Testis (tissue), 3 donors: Measurements from ENCODE around the gene CNNM3. TPM values are rescaled to one million over a fixed set of nuclear protein-coding genes. Genes with fewer than 3 reads are reported as not detected.
"Not testable (repeated sequence)": the region's sequence is repeated elsewhere in the genome, so short reads cannot be mapped to it uniquely, and the experiment has no call there.

Experiments used
- DNase-seq: peaks from one replicate; pipeline ENCODE4 v3.0.0-alpha.2; 2019
- H3K27ac ChIP-seq, 2 donors: fragments of 200-600 bp; sonication (generic); one replicate each; pipeline ENCODE4 v1.5.1; 2019
- H3K27me3 ChIP-seq: fragments of 200-600 bp; sonication (generic); one replicate; pipeline ENCODE4 v1.5.1; 2019
- H3K36me3 ChIP-seq: fragments of 200-600 bp; sonication (generic); one replicate; pipeline ENCODE4 v1.5.1; 2017; ENCODE audit warnings: low read depth; ENCODE audit errors: missing control alignments
- H3K4me1 ChIP-seq: fragments of 200-600 bp; sonication (generic); one replicate; pipeline ENCODE4 v1.5.1; 2019
- H3K4me3 ChIP-seq, 2 donors: fragments of 200-600 bp; sonication (generic); one replicate each; pipeline ENCODE4 v1.5.1; 2017 to 2019
- H3K9me3 ChIP-seq: fragments of 200-600 bp; sonication (generic); one replicate; pipeline ENCODE4 v1.5.1; 2017
- POLR2A ChIP-seq: fragments of 450-650 bp; IDR thresholded peaks from one replicate; pipeline ENCODE4 v1.6.1; 2017; ENCODE audit warnings: antibody characterized with exemption, mild to moderate bottlenecking, moderate library complexity
- WGBS, 2 donors: methylation state at CpG; one replicate each; pipeline ENCODE4 v1.1.5; 2018; 5-methylcytosine and 5-hydroxymethylcytosine counted together
- intact Hi-C: fragments of 100-400 bp; cut with DNase I; formaldehyde crosslinking; loops from one replicate; pipeline ENCODE4 v1.15.1; 2023; ENCODE audit warnings: low total_unique reads
- polyA plus RNA-seq: library from polyadenylated mRNA; stranded (reverse); fragments of 350-450 nt; fragmentation: Illumina TruSeq; extraction: RNeasy Lipid Tissue Mini Kit (QIAGEN cat#74804); gene quantifications from one replicate; pipeline ENCODE4 v1.2.3, GENCODE V29; 2014; ENCODE audit warnings: low read depth, low replicate concordance; ENCODE audit not compliant: insufficient read depth
- total RNA-seq, 2 donors: library from RNA; depleted of rRNA; stranded (reverse); fragments of >200 nt; gene quantifications; one replicate each; pipeline ENCODE4 v1.2.3, GENCODE V29; 2016
- TF ChIP-seq, protein P1 (sequence below), 3 experiments: fragments of 450-650 bp in 2 of 3; fragments of 200-600 bp in 1 of 3; sonication (generic) in 1 of 3; IDR thresholded peaks; one replicate each; pipeline ENCODE4 v1.5.1; 2016 to 2019; ENCODE audit warnings: antibody characterized with exemption in 3 of 3, mild to moderate bottlenecking in 2 of 3, moderate library complexity in 1 of 3

The CNNM3 gene
- total and polyA plus RNA-seq, 3 donors from 2014 or later, result 32.2 to 33.6 (median 33.5) TPM

- Histone ChIP-seq H3K9me3 (no peaks in the 10 kb centered on the region), H3K27me3 (no peaks in the 10 kb centered on the region), H3K4me1 (no peaks in the 10 kb centered on the region), H3K4me3 (no peak overlapping the region), H3K27ac (no peak overlapping the region), H3K36me3 (no peaks in the 10 kb centered on the region)
- WGBS, 2 donors, result 93 to 96% methylated on average over 7 of the region's 7 CpGs
- no peak for DNase-seq
- intact Hi-C loops, result no loop called here
- TF ChIP-seq, protein P1, sequence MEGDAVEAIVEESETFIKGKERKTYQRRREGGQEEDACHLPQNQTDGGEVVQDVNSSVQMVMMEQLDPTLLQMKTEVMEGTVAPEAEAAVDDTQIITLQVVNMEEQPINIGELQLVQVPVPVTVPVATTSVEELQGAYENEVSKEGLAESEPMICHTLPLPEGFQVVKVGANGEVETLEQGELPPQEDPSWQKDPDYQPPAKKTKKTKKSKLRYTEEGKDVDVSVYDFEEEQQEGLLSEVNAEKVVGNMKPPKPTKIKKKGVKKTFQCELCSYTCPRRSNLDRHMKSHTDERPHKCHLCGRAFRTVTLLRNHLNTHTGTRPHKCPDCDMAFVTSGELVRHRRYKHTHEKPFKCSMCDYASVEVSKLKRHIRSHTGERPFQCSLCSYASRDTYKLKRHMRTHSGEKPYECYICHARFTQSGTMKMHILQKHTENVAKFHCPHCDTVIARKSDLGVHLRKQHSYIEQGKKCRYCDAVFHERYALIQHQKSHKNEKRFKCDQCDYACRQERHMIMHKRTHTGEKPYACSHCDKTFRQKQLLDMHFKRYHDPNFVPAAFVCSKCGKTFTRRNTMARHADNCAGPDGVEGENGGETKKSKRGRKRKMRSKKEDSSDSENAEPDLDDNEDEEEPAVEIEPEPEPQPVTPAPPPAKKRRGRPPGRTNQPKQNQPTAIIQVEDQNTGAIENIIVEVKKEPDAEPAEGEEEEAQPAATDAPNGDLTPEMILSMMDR (IDR thresholded peaks at IDR 0.05), result no peak
- no peak for TF ChIP-seq POLR2A
Measured at GRCh38 chr2:96802721-96803120, 13.3 kb upstream of the CNNM3 start.

- intact Hi-C loops, result no loop called here
- TF ChIP-seq, protein P1 (IDR thresholded peaks at IDR 0.05), result no peak
- no peak for TF ChIP-seq POLR2A
- no peaks in the 10 kb centered on the region for H3K36me3 ChIP-seq
- H3K27me3 ChIP-seq, result no peaks in the 10 kb centered on the region
- no peaks in the 10 kb centered on the region for H3K9me3 ChIP-seq
- DNase-seq, result no peak
- no peak overlapping the region for H3K4me3 ChIP-seq
- H3K27ac ChIP-seq, result no peak overlapping the region
- H3K4me1 ChIP-seq, result peaks cover 4% of the 10 kb centered on the region
Measured at GRCh38 chr2:96804986-96805385, 11.1 kb upstream of the CNNM3 start.

- H3K27me3 ChIP-seq, H3K9me3 ChIP-seq, H3K36me3 ChIP-seq, DNase-seq, intact Hi-C loops, H3K27ac ChIP-seq, H3K4me1 ChIP-seq, H3K4me3 ChIP-seq: not testable (repeated sequence)
- 90 to 95% methylated on average over 8 to 20 of the region's 20 CpGs for WGBS, 2 donors
Measured at GRCh38 chr2:96805946-96806345, 10.1 kb upstream of the CNNM3 start.

DNA sequence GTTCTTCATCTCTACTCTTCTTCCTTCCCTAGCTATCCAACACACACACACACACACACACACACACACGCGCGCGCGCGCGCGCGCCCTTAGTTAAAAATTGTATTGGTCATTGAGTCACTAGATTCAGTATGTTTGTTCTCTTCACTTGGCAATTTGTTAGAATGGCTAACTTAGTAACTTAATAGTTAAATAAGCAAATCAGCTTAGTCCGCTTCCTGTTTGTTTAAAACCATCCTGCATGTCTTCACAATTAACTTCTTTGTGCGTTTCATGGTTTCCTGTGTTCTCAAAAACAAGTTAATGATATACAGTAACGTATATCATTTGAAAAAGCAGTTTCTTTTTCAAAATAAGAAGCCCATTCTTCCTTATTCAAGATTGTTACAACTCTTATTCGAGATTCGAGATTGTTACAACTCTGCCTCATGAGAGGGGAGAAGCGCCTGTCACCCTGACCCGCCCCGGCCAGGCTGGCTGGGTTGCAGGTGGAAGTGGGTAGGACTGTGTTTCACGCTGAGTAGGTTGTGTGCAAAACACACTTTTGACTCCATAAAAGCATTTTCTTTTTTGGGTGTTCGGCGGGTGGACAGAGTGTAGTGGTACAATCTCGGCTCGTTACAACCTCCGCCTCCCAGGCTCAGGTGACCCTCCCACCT, 9.5 kb upstream of the CNNM3 start:
- no peak for DNase-seq
- Histone ChIP-seq H3K27ac (no peak overlapping the region), H3K4me1 (peaks cover 6% of the 10 kb centered on the region), H3K36me3 (no peaks in the 10 kb centered on the region), H3K9me3 (no peaks in the 10 kb centered on the region), H3K4me3 (no peak overlapping the region), H3K27me3 (no peaks in the 10 kb centered on the region)
- TF ChIP-seq, protein P1 (IDR thresholded peaks at IDR 0.05), result no peak
- no peak for TF ChIP-seq POLR2A
- intact Hi-C loops, result no loop called here
- 80 to 81% methylated on average over 23 of the region's 23 CpGs for WGBS, 2 donors

DNA sequence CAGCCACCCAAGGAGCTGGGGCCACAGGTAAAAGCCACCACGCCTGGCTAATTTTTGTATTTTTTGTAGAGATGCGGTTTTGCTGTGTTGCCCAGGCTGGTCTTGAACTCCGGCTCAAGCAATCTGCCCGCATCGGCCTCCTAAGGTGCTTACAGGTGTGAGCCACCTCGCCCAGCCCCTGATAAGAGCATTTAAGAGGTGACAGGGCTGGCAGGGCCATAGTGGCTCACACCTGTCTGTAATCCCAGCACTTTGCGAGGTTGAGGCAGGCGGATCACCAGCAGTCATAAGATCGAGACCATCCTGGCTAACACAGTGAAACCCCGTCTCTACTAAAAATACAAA, 9.0 kb upstream of the CNNM3 start:
- WGBS, 2 donors, result 97% methylated on average over 10 of the region's 10 CpGs
- H3K27ac ChIP-seq, result no peak overlapping the region
- H3K27me3 ChIP-seq, result no peaks in the 10 kb centered on the region
- TF ChIP-seq POLR2A, result no peak
- TF ChIP-seq, protein P1 (IDR thresholded peaks at IDR 0.05), result no peak
- no peak overlapping the region for H3K4me3 ChIP-seq
- H3K4me1 ChIP-seq, result peaks cover 6% of the 10 kb centered on the region
- H3K9me3 ChIP-seq, result no peaks in the 10 kb centered on the region
- intact Hi-C loops, result no loop called here
- no peak for DNase-seq
- no peaks in the 10 kb centered on the region for H3K36me3 ChIP-seq
